Left forelimb (tissue), 1 donor: Measurements from ENCODE around the gene OARD1.
"Not testable (repeated sequence)": the region's sequence is repeated elsewhere in the genome, so short reads cannot be mapped to it uniquely, and the experiment has no call there.

Experiments
- DNase-seq: peaks from one replicate; pipeline ENCODE4 v3.0.0-alpha.2; 2018; ENCODE audit warnings: low spot score

Gene OARD1

DNA sequence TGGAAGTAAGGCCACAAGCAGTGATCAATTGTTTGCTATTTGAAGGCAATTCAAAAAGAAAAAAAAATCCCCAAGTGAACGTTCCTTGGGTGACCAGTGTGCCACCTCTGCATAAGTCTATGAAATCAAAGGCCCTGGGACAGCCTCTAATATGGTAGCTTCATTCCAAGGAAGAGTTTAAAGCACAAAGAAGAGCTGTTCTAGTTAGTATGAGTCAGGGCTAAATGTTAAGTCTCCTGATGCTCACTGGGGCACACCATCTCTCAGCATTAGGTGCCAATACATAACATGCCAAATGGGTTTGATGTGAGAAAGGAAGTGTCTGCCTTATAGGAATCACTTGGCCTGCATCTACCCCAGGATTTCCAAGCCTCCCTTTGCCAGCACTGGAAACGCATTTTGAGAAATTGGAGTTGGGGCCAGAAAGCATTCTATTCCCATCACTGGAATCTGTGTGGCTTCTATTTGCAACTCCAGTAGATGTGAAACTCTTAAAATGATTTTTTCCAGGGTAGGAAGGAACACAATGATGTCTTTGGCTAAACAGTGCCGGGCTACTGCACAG lies 46.1 kb downstream of the OARD1 start:
- DNase-seq = no peak

DNA sequence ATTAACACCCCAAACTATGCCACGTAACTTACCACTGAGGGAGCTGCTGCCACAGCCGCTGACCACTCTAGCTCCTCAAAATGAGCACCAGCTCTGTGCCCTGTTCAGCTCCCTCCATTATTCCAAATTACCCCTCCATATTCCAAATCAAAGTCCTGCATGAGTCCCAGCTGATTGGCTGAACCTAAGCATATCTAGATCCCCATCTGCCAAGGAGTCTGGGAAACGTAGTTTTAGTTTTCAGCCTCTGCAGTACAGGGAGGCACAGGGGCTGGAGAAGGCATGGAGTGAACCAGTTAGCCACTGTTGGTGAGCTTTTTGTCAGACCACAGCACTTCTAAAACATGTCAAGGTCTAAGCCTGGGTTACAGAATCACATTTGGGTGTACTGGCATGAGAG lies 49.0 kb downstream of the OARD1 start:
- DNase-seq = no peak

DNA sequence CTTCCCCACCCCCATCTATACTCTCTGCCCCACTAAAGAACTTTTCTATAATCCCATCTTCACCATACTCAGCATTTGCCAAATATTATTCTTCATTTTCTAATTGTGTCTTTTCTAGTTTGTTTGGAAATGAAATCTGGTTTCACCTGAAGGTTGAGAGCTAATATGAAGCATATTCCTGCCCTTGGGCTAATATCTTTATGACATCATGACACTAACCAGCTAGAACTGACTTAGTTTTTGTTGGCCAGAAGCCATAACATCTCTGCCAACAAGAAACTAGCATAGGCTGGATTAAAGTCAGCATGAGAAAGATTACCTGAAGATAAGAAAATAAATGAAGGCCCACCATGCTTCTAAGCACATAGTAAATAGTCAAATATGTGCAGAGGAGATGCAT lies 49.9 kb downstream of the OARD1 start:
- DNase-seq = no peak

DNA sequence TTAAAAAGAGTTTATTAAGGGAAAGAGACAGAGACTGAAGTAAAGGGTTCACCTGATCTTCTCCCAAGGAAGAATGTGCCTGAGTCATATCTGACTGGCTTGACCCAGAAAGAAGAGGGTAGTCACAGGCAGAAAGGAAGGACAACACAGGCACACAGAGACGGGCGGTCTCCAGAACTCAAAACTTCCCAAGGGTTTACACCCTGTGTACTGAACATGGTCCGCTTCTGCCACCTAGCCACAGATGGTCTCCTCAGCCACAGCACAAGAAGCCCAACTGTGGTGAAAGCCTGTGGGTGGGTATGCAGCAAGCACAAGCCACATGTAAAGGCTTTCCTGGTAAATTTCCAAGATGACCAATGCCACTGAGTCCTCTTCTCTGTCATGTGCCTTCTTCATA lies 50.3 kb downstream of the OARD1 start:
- DNase-seq = no peak

DNA sequence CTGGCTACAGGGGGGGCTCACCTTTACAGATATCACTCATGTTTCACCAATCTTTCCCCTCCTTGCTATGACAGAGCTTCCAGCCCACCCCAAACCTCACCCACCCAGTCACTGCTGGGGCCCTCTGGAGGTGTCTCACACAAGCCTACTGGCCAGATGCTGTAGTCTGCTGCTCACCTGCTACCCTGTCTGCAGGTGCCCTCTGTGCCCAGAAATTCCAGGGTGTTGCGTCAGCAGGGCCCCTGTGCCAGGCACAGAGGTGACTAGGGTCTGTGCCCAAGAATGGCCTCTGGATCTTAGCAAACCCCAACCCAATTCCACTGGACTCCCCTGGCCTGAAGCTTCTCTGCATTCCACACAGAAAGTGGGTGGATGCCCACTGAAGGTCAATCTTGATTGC lies 54.5 kb downstream of the OARD1 start:
- no peak for DNase-seq

DNA sequence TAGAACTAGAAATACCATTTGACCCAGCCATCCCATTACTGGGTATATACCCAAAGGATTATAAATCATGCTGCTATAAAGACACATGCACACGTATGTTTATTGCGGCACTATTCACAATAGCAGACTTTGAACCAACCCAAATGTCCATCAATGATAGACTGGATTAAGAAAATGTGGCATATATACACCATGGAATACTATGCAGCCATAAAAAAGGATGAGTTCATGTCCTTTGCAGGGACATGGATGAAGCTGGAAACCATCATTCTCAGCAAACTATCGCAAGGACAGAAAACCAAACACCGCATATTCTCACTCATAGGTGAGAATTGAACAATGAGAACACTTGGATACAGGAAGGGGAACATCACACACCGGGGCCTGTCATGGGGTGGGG lies 56.3 kb downstream of the OARD1 start:
- not testable (repeated sequence) for DNase-seq

DNA sequence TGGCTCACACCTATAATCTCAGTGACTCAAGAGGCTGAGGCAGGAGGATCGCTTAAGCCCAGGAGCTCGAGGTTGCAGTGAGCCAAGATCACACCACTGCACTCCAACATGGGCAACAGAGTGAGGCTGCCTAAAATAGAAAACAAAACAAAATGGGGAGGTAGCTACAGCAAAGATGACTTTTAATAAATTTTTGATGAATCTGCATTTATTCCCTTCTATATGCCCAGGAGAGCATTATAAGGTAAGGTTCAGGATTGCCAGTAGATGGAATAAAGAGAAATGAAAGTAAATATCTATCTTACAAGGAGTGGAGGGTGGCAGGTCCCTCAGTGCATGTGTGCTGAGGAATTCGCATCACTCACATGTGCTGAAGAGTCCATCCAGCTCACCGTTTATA lies 57.4 kb downstream of the OARD1 start:
- no peak for DNase-seq
